C4-2B (cell line): Measurements from ENCODE around the gene PRX.

ENCODE experiments used
- H3K27ac ChIP-seq: fragments of 450-650 bp; 2 replicates; pipeline ENCODE4 v1.5.1; 2017
- ZFX ChIP-seq: fragments of 450-650 bp; IDR thresholded peaks from 2 replicates; pipeline ENCODE4 v1.6.1; 2017
- TF ChIP-seq, protein P1 (sequence below): fragments of 450-650 bp; conservative IDR thresholded peaks from 2 replicates; pipeline ENCODE4 v1.5.1; 2017; ENCODE audit warnings: mild to moderate bottlenecking

Gene PRX

GRCh38 chr19:40390084-40390742 lies 23.0 kb downstream of the PRX start, which contains the start of gene HIPK4:
HIPK4 (minus strand) TSS chr19:40390181; CDS start chr19:40389902, 279 bp downstream.
- no peak for TF ChIP-seq ZFX
- TF ChIP-seq, protein P1, sequence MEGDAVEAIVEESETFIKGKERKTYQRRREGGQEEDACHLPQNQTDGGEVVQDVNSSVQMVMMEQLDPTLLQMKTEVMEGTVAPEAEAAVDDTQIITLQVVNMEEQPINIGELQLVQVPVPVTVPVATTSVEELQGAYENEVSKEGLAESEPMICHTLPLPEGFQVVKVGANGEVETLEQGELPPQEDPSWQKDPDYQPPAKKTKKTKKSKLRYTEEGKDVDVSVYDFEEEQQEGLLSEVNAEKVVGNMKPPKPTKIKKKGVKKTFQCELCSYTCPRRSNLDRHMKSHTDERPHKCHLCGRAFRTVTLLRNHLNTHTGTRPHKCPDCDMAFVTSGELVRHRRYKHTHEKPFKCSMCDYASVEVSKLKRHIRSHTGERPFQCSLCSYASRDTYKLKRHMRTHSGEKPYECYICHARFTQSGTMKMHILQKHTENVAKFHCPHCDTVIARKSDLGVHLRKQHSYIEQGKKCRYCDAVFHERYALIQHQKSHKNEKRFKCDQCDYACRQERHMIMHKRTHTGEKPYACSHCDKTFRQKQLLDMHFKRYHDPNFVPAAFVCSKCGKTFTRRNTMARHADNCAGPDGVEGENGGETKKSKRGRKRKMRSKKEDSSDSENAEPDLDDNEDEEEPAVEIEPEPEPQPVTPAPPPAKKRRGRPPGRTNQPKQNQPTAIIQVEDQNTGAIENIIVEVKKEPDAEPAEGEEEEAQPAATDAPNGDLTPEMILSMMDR = no peak

DNA sequence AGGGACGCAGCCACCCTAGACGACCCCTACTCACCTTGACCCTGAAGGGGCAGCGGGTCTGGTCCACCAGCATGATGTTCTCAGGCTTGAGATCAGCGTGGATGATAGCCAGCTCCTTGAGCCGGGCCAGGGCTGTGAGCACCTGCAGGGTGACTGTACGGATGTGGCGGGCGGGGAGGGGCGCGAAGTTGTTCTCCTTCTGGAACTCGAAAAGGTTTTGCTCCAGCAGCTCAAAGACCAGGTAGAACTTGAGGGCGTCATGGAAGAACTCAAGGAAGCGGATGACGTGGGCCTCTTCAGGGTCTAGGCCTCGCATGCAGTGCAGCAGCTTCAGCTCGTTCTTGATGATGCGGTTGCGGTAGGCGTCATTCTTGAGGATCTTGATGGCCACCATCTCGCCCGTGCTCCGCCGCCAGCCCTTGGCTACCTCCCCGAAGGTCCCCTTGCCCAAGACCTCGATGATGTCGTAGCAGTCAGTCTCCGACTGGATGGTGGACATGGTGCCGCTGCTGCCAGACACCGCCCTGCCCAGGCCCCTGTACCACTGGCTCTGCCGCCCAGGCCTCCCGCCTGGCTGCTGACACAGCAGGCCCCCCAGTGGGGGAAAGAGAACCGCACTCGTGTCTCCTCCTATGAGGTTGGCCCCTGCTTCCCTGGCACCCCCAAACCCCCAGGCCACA lies 23.6 kb downstream of the PRX start:
- TF ChIP-seq, protein P1 = no peak
- TF ChIP-seq ZFX = no peak

More at GRCh38 chr19:40390084-40390742, 23.0 kb downstream of the PRX start, which contains the start of gene HIPK4:
- no peak within 1 kb of the TSS for H3K27ac ChIP-seq

DNA sequence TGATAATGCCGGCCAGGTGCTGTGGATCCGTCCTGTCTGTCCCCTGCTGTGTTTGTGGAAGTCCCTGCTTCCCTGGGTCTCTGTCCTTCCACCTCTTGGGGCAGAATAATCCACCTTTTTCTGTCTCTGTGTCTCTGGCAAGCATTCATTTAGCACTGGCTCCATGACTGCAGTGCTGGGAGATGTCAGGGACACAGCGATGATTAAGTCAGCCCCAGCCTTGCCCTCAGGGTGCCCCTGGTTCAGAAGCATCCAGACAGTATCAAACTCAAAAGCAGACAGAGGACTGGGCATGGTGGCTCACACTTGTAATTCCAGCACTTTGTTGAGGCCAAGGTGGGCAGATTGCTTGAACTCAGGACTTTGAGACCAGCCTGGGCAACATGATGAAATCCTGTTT lies 24.7 kb downstream of the PRX start:
- no peak for TF ChIP-seq ZFX
- TF ChIP-seq, protein P1 = no peak
- no peak overlapping the region for H3K27ac ChIP-seq

More for the DNA sequence above, 23.6 kb downstream of the PRX start:
- no peak overlapping the region for H3K27ac ChIP-seq

DNA sequence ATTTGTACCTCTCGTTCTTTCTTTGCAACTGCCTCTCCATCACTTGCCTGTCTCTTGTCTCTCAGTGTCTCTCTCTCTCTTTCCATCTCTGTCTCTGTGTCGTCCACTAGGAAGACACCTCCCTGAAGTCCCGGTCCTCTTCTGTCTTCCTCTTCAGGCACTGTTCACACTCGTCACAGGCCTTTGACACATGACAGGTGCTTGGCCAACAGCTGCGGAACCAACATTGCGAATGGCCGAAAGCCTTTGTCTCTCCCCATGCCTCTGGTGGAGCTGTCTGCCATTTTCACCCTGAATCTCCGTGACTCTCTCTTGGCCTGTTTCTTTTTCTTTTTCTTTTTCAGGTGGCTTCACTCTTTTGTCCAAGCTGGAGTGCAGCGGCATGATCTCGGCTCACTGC lies 26.0 kb downstream of the PRX start:
- TF ChIP-seq ZFX = no peak
- TF ChIP-seq, protein P1 = no peak
- no peak overlapping the region for H3K27ac ChIP-seq

GRCh38 chr19:40383668-40384248 lies 29.4 kb downstream of the PRX start:
- H3K27ac ChIP-seq = no peak overlapping the region
- no peak for TF ChIP-seq ZFX
- TF ChIP-seq, protein P1 = no peak

- no peak for TF ChIP-seq ZFX
- TF ChIP-seq, protein P1 = no peak
- no peak overlapping the region for H3K27ac ChIP-seq
Measured at GRCh38 chr19:40381321-40381720, 31.9 kb downstream of the PRX start.
